ENCODE data around the gene ROCK2.

ROCK2 gene

DNA sequence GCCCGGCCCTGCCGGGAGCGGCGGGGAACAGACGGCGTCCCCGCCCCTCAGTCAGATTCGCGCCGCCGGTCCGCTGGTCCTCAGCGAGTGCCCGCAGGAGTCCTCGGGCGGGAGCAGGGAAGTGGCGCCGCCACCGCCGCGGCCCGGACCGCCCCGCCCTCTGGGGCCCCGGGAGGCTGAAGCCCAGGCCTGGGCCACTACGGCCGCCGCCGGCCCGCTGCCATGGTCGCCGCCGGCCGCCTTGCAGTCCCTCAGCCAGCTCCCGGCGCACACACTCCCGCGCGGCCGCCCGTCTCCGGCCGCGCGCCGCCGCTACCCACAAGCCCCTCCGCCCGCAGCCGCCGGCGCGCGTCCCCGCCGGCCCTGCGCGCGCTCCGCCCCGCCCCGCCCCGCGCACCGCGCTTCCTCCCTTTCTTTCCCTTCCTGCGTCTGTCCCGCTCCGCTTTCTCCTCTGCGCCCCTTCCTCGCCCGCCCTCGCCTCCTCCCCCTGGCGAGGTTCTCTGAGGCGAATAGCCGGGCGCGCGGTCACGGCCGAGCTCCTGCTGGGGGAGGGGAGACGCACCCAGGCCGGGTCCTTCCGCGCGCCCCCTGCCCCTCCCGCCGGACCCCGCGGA, at the start of gene ROCK2:
Gene ROCK2, minus strand, starts transcription at position 295 of the 614 bp plus-strand sequence. CDS start 500 bp downstream, outside the sequence.
- no peaks in the 10 kb centered on the region for H3K36me3 ChIP-seq (ENCODE audit: control insufficient read depth, insufficient read depth, low read length, severe bottlenecking)
- H3K4me3 ChIP-seq (ENCODE audit: low read length): peak within 1 kb of the TSS; percentile 95
- peaks cover 62% of the 10 kb centered on the region for H3K4me1 ChIP-seq (ENCODE audit: control insufficient read depth, insufficient read depth, low read length)
- peak; percentile 93 for DNase-seq (ENCODE audit: low read depth)
- no peaks in the 10 kb centered on the region for H3K9me3 ChIP-seq (ENCODE audit: control insufficient read depth, low read length)
- H3K9ac ChIP-seq (ENCODE audit: low read length): peak within 1 kb of the TSS; percentile 98
- H3K27me3 ChIP-seq (replicated peaks; ENCODE audit: control insufficient read depth, insufficient read depth, low read length): no peaks in the 10 kb centered on the region

DNA sequence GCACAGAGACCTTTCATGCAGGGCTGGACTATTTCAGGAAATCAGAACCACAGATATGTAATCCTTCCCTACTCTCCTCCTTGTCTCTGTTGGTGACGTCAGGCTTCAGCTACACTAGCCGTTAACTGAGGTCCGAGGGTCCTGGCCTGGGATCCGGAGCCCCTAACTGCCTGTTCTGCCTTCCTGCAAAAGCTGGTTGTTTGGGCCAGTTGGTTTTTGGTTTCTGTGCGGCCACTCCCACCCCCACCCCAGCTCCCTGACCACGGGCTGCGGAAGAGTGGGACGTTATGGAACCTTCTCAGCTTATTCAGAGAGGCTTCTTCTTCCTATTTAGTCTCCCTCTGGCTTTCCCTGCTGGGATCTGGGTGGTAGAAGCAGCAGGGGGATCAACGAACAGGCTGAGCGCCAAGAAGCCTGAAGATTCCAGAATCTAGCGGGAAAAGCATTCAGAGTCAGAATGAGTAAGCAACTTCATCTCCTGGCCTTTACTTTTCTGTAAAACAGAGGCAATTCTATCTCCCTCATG, 49.3 kb upstream of the ROCK2 start:
- DNase-seq (ENCODE audit: low read depth): peak; percentile 45
- no peaks in the 10 kb centered on the region for H3K27me3 ChIP-seq (replicated peaks; ENCODE audit: control insufficient read depth, insufficient read depth, low read length)
- H3K9me3 ChIP-seq (ENCODE audit: control insufficient read depth, low read length): no peaks in the 10 kb centered on the region
- no peaks in the 10 kb centered on the region for H3K36me3 ChIP-seq (ENCODE audit: control insufficient read depth, insufficient read depth, low read length, severe bottlenecking)
- peaks cover 34% of the 10 kb centered on the region for H3K4me1 ChIP-seq (ENCODE audit: control insufficient read depth, insufficient read depth, low read length)
- peak overlapping the region; percentile 59 for H3K9ac ChIP-seq (ENCODE audit: low read length)
- peak overlapping the region; percentile 3 for H3K4me3 ChIP-seq (ENCODE audit: low read length)

DNA sequence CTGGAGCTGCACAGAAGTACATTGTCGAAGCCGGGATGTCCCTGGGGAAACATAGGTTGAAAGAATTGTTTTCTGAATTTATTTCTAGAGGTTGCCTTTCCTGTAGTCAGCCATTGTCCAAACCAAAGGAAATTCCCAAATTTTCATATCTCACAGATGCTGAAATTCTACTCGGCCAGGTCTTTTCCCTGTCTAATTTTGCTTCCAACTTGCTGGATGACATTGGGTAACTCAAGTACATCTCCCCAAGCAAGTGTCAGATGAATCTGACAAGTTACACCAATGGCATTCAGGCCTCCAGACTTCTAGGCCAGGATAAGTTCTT, 47.5 kb upstream of the ROCK2 start:
- Histone ChIP-seq H3K4me3 (ENCODE audit: low read length) (no peak overlapping the region), H3K27me3 (replicated peaks; ENCODE audit: control insufficient read depth, insufficient read depth, low read length) (no peaks in the 10 kb centered on the region), H3K36me3 (ENCODE audit: control insufficient read depth, insufficient read depth, low read length, severe bottlenecking) (no peaks in the 10 kb centered on the region), H3K9ac (ENCODE audit: low read length) (no peak overlapping the region), H3K9me3 (ENCODE audit: control insufficient read depth, low read length) (no peaks in the 10 kb centered on the region), H3K4me1 (ENCODE audit: control insufficient read depth, insufficient read depth, low read length) (peaks cover 37% of the 10 kb centered on the region)
- DNase-seq (ENCODE audit: low read depth): no peak

DNA sequence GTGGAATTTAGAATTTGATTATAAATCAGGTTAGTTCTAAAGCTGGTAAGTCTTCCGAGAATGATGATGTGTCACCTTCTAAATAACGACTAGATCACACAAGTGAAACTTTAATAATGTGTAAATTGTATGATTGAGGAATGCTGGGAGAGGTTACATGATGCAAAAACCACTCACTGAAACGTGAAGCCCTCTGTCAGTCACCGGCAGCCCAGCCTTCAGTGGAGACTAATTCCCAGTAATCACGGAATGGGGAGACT, 45.9 kb upstream of the ROCK2 start:
- no peak overlapping the region for H3K9ac ChIP-seq (ENCODE audit: low read length)
- no peaks in the 10 kb centered on the region for H3K36me3 ChIP-seq (ENCODE audit: control insufficient read depth, insufficient read depth, low read length, severe bottlenecking)
- DNase-seq (ENCODE audit: low read depth): no peak
- peaks cover 42% of the 10 kb centered on the region for H3K4me1 ChIP-seq (ENCODE audit: control insufficient read depth, insufficient read depth, low read length)
- no peak overlapping the region for H3K4me3 ChIP-seq (ENCODE audit: low read length)
- no peaks in the 10 kb centered on the region for H3K9me3 ChIP-seq (ENCODE audit: control insufficient read depth, low read length)
- no peaks in the 10 kb centered on the region for H3K27me3 ChIP-seq (replicated peaks; ENCODE audit: control insufficient read depth, insufficient read depth, low read length)

DNA sequence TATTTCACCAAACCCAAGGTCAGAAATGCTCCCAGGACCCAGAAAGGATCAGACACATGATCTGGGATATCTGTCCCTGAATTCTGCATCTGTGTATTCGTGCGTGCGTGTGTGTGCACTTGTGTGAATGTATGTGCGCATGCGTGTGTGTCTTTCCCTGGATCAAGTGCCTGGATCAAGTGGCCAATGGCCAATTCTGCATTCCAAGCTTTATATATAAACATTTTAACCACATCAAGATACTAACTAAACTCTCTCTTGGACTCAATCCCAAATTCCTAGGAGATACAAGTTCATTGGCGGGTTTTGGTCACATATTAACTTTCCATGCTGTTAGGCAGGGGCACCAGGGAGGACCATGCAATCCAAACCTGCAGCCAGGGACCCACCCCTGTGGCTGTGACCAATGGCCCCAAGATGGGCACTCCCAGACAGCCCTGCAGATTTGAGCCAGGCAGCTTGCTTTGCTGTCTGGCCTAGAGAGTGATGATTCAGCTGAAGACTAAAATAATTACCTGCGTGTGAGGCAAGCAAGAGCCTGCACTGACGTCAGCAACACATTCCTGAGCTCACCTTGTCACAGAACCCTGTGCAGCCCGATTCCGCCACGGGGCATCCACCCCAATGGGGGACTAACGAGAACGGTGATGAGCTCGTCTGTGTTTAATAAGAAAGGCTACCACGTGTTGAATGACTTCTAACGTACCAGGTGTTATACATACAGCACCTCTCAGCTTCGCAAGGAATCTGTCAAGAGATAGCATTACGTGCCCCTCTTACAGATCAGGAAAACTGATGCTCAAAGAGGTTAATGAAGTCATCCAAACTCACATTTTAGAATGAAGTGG, 45.3 kb upstream of the ROCK2 start:
- peaks cover 36% of the 10 kb centered on the region for H3K4me1 ChIP-seq (ENCODE audit: control insufficient read depth, insufficient read depth, low read length)
- no peaks in the 10 kb centered on the region for H3K27me3 ChIP-seq (replicated peaks; ENCODE audit: control insufficient read depth, insufficient read depth, low read length)
- H3K4me3 ChIP-seq (ENCODE audit: low read length): no peak overlapping the region
- DNase-seq (ENCODE audit: low read depth): peak; percentile 85
- no peaks in the 10 kb centered on the region for H3K9me3 ChIP-seq (ENCODE audit: control insufficient read depth, low read length)
- no peak overlapping the region for H3K9ac ChIP-seq (ENCODE audit: low read length)
- H3K36me3 ChIP-seq (ENCODE audit: control insufficient read depth, insufficient read depth, low read length, severe bottlenecking): no peaks in the 10 kb centered on the region

DNA sequence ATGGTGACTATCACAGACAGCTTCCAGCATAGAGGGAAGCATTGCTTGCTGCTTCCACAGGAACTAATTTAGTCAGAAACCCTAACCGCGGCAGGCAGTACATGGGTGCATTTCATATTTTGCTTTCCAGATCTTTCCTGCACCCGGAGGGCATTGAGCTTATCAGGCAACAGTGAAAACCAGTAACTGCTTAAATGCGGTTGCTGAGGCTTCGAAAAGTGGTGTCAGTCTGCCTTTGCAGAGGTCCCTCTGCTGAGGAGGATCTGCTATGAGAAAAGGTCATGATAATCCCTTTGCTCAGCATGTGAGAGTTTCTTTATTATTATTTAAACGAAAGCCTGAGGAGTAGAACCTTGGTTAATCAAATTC, 44.6 kb upstream of the ROCK2 start:
- Histone ChIP-seq H3K4me1 (ENCODE audit: control insufficient read depth, insufficient read depth, low read length) (peaks cover 29% of the 10 kb centered on the region), H3K9ac (ENCODE audit: low read length) (no peak overlapping the region), H3K9me3 (ENCODE audit: control insufficient read depth, low read length) (no peaks in the 10 kb centered on the region), H3K36me3 (ENCODE audit: control insufficient read depth, insufficient read depth, low read length, severe bottlenecking) (no peaks in the 10 kb centered on the region), H3K4me3 (ENCODE audit: low read length) (no peak overlapping the region), H3K27me3 (replicated peaks; ENCODE audit: control insufficient read depth, insufficient read depth, low read length) (no peaks in the 10 kb centered on the region)
- no peak for DNase-seq (ENCODE audit: low read depth)

DNA sequence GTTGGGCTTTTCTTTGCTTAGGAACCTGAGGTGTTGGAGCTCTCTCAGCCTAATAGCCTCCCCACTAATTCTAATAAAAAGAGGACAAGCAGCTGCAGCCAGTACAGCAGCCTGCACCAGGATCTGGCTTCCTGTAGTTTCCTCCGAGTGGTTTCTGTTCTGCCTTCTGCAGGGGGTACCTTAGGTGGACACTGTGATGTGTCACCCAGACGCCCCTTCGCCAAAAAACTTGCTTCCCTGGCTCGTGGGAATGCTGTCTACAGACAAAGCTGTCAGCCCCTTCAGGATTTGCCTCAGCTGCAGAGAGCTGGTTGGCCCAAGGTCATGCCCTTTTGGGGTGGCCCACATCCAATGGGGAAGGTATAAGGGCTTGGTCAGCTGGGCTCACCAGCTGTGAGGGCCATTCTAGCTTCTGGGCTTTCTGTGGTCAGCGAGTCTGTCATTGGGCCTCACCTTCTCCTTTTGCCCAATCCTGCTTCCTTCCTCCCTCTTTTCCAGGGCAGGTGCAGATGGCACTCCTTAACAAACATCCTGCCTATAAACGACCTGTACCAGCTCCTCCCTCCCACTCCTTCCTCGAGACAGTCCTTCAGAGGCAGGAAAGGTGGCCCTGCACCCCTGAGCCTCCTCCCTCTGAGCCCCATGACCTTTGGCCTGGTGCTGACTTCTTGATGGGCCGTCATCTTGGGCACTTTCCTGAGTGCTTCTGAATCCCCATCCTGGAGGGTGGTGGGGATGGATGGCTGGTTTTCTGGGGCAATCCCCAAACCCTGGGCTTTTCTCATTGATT, 44.0 kb upstream of the ROCK2 start:
- H3K4me3 ChIP-seq (ENCODE audit: low read length): no peak overlapping the region
- no peak for DNase-seq (ENCODE audit: low read depth)
- H3K36me3 ChIP-seq (ENCODE audit: control insufficient read depth, insufficient read depth, low read length, severe bottlenecking): no peaks in the 10 kb centered on the region
- no peak overlapping the region for H3K9ac ChIP-seq (ENCODE audit: low read length)
- H3K27me3 ChIP-seq (replicated peaks; ENCODE audit: control insufficient read depth, insufficient read depth, low read length): no peaks in the 10 kb centered on the region
- no peaks in the 10 kb centered on the region for H3K9me3 ChIP-seq (ENCODE audit: control insufficient read depth, low read length)
- H3K4me1 ChIP-seq (ENCODE audit: control insufficient read depth, insufficient read depth, low read length): peaks cover 23% of the 10 kb centered on the region

DNA sequence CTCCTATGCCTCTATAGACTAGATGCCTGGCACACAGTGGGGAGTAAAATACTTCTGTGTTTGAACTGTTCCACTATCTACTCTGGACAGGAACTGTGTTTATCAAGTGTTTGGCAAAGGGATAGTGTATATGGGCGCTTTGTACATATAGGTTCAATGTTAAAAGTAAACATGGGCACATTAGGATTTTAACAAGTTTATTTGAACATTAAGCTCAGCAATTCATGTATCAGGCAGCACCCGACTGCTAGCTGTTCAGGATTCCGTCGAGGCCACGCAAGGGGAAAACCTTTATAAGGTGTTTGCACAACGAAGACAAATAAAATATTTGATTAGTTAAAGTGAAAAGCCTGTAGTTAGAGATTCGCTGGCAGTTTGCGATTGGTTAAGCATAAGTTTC, 43.4 kb upstream of the ROCK2 start:
- H3K36me3 ChIP-seq (ENCODE audit: control insufficient read depth, insufficient read depth, low read length, severe bottlenecking): no peaks in the 10 kb centered on the region
- DNase-seq (ENCODE audit: low read depth): no peak
- peaks cover 21% of the 10 kb centered on the region for H3K4me1 ChIP-seq (ENCODE audit: control insufficient read depth, insufficient read depth, low read length)
- H3K27me3 ChIP-seq (replicated peaks; ENCODE audit: control insufficient read depth, insufficient read depth, low read length): no peaks in the 10 kb centered on the region
- H3K4me3 ChIP-seq (ENCODE audit: low read length): no peak overlapping the region
- no peak overlapping the region for H3K9ac ChIP-seq (ENCODE audit: low read length)
- no peaks in the 10 kb centered on the region for H3K9me3 ChIP-seq (ENCODE audit: control insufficient read depth, low read length)

DNA sequence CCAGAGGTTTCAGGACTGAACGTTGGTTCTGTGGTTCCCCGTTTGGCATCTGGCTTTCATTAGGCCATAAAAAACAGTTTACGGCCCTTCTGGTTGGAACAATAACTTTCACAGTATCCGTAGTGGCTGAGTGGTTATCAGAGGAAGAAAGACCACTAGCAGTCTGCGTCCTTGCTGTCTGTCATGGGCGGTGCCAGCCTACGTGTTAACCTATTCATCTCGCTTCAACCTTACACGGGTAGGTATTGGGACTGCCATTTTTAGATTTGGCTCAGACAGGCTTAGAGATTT, 42.6 kb upstream of the ROCK2 start:
- no peak overlapping the region for H3K9ac ChIP-seq (ENCODE audit: low read length)
- peaks cover 17% of the 10 kb centered on the region for H3K4me1 ChIP-seq (ENCODE audit: control insufficient read depth, insufficient read depth, low read length)
- H3K36me3 ChIP-seq (ENCODE audit: control insufficient read depth, insufficient read depth, low read length, severe bottlenecking): no peaks in the 10 kb centered on the region
- H3K9me3 ChIP-seq (ENCODE audit: control insufficient read depth, low read length): no peaks in the 10 kb centered on the region
- no peak overlapping the region for H3K4me3 ChIP-seq (ENCODE audit: low read length)
- H3K27me3 ChIP-seq (replicated peaks; ENCODE audit: control insufficient read depth, insufficient read depth, low read length): no peaks in the 10 kb centered on the region
- DNase-seq (ENCODE audit: low read depth): peak; percentile 37

DNA sequence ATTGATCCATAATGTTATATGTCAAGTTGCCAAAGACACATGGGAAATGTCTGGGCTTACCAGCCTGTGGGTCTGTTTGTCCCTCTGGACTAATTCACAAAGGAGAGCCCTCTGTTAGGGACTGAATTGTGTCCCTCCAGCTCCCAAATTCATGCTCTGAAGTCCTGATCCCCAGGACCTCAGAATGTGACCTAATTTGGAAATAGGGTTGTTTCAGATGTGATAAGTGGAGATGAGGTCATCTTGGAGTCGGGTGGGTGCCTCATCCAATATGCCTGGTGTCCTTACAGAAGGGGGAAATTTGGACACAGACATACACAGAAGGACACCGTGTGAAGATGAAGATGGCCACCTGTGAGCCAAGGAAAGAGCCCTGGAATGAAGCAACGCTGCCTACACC, 41.4 kb upstream of the ROCK2 start:
- Histone ChIP-seq H3K36me3 (ENCODE audit: control insufficient read depth, insufficient read depth, low read length, severe bottlenecking) (no peaks in the 10 kb centered on the region), H3K4me3 (ENCODE audit: low read length) (no peak overlapping the region), H3K9ac (ENCODE audit: low read length) (no peak overlapping the region), H3K9me3 (ENCODE audit: control insufficient read depth, low read length) (no peaks in the 10 kb centered on the region), H3K4me1 (ENCODE audit: control insufficient read depth, insufficient read depth, low read length) (peaks cover 10% of the 10 kb centered on the region), H3K27me3 (replicated peaks; ENCODE audit: control insufficient read depth, insufficient read depth, low read length) (no peaks in the 10 kb centered on the region)
- DNase-seq (ENCODE audit: low read depth): no peak

DNA sequence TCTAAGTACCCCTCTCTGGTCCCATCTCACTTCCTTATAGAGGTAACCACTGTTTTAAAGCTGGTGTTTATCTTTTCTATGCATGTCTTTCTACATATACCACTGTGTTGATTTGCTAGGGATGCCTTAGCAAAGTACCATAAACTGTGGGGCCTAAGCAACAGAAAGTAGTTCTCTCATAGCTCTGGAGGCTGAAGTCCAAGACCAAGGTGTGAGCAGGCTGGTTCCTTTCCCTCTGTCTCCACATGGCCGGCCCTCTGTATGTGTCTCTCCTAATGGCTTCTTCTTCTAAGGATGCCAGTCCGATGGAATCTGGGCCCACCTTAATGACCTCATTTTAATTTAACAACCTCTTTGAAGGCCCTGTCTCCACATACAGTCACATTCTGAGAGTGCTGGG, 40.8 kb upstream of the ROCK2 start:
- H3K9me3 ChIP-seq (ENCODE audit: control insufficient read depth, low read length): no peaks in the 10 kb centered on the region
- peaks cover 10% of the 10 kb centered on the region for H3K4me1 ChIP-seq (ENCODE audit: control insufficient read depth, insufficient read depth, low read length)
- DNase-seq (ENCODE audit: low read depth): no peak
- no peaks in the 10 kb centered on the region for H3K27me3 ChIP-seq (replicated peaks; ENCODE audit: control insufficient read depth, insufficient read depth, low read length)
- no peaks in the 10 kb centered on the region for H3K36me3 ChIP-seq (ENCODE audit: control insufficient read depth, insufficient read depth, low read length, severe bottlenecking)
- no peak overlapping the region for H3K4me3 ChIP-seq (ENCODE audit: low read length)
- no peak overlapping the region for H3K9ac ChIP-seq (ENCODE audit: low read length)
